IMR-90 (cell line): ENCODE results near the gene XIST. TPM values are rescaled to one million over a fixed set of nuclear protein-coding genes. Genes with fewer than 3 reads are reported as not detected.

ENCODE experiments used
- ATAC-seq: fragments of 200-7000 bp; cut with Tn5 transposase; 2 replicates; pipeline ENCODE4 v1.9.1; 2020; ENCODE audit warnings: low read depth, mild to moderate bottlenecking, moderate library complexity
- BruUV-seq: library from RNA; stranded (reverse); fragments of 400-500 nt; replicated peaks from 2 replicates; lab custom pipeline; 2021; lab: Mats Ljungman, UMichigan
- CTCF ChIA-PET: fragments of 300-600 bp; formaldehyde crosslinking; extraction: SDS; loops from one replicate; lab custom pipeline; 2021; ENCODE audit warnings: antibody characterized with exemption; lab: Yijun Ruan, JAX
- POLR2A ChIA-PET: fragments of 300-600 bp; sonication (Branson Sonifier 250); formaldehyde crosslinking; loops from one replicate; lab custom pipeline; 2022; ENCODE audit warnings: antibody characterized with exemption; ENCODE audit not compliant: unreplicated experiment; lab: Charles Lee
- DNase-seq: peaks from one replicate; pipeline ENCODE4 v3.0.0; 2013
- H2AFZ ChIP-seq: replicated peaks from 2 replicates; pipeline ENCODE3; 2013; ENCODE audit warnings: low read length, mild to moderate bottlenecking; ENCODE audit not compliant: poor library complexity
- H2AK5ac ChIP-seq: 2 replicates; pipeline ENCODE4 v1.6.1; 2013; ENCODE audit warnings: low read depth, low read length, inconsistent platforms
- H2AK9ac ChIP-seq: replicated peaks from 2 replicates; pipeline ENCODE3; 2013; ENCODE audit warnings: mild to moderate bottlenecking, low read depth, low read length, moderate library complexity; ENCODE audit not compliant: poor library complexity
- H2BK120ac ChIP-seq: 2 replicates; pipeline ENCODE4 v1.6.1; 2013; ENCODE audit warnings: low read depth, low read length, inconsistent platforms
- H2BK15ac ChIP-seq: 3 replicates; pipeline ENCODE4 v1.6.1; 2013; ENCODE audit warnings: low read depth, low read length, inconsistent platforms
- H2BK20ac ChIP-seq: 2 replicates; pipeline ENCODE4 v1.6.1; 2013; ENCODE audit warnings: low read depth, mild to moderate bottlenecking, inconsistent platforms, low read length, moderate library complexity
- H2BK5ac ChIP-seq: 2 replicates; pipeline ENCODE4 v1.6.1; 2013; ENCODE audit warnings: mild to moderate bottlenecking, low read depth, low read length, inconsistent platforms; ENCODE audit not compliant: poor library complexity, severe bottlenecking
- H3K14ac ChIP-seq: replicated peaks from 2 replicates; pipeline ENCODE4 v1.6.1; 2013; ENCODE audit warnings: low read depth, low read length, inconsistent platforms
- H3K18ac ChIP-seq: 2 replicates; pipeline ENCODE4 v1.6.1; 2013; ENCODE audit warnings: low read depth, low read length, control low read depth
- H3K23ac ChIP-seq: 2 replicates; pipeline ENCODE4 v1.6.1; 2013; ENCODE audit warnings: low read depth, low read length, inconsistent platforms
- H3K27ac ChIP-seq: 2 replicates; pipeline ENCODE4 v1.5.1; 2013; ENCODE audit warnings: mild to moderate bottlenecking, control low read depth, low read length; ENCODE audit not compliant: insufficient read depth
- H3K27me3 ChIP-seq: 2 replicates; pipeline ENCODE4 v1.6.1; 2013; ENCODE audit warnings: low read length; ENCODE audit not compliant: control insufficient read depth, insufficient read depth
- H3K36me3 ChIP-seq: 2 replicates; pipeline ENCODE4 v1.6.1; 2013; ENCODE audit warnings: low read length, mixed read lengths; ENCODE audit not compliant: control insufficient read depth, insufficient read depth
- H3K4ac ChIP-seq: 2 replicates; pipeline ENCODE4 v1.6.1; 2013; ENCODE audit warnings: low read depth, low read length, inconsistent platforms
- H3K4me1 ChIP-seq: 2 replicates; pipeline ENCODE4 v1.6.1; 2013; ENCODE audit warnings: low read length, mixed read lengths; ENCODE audit not compliant: control insufficient read depth, insufficient read depth
- H3K4me2 ChIP-seq: 2 replicates; pipeline ENCODE4 v1.6.1; 2013; ENCODE audit warnings: low read depth, mild to moderate bottlenecking, control low read depth, low read length, moderate library complexity
- H3K4me3 ChIP-seq: 2 replicates; pipeline ENCODE4 v1.5.1; 2013; ENCODE audit warnings: low read depth, mild to moderate bottlenecking, control low read depth, low read length, moderate library complexity; ENCODE audit not compliant: insufficient read depth
- H3K56ac ChIP-seq: 2 replicates; pipeline ENCODE4 v1.6.1; 2013; ENCODE audit warnings: low read length, inconsistent platforms; ENCODE audit not compliant: insufficient read depth; ENCODE audit errors: extremely low read depth
- H3K79me1 ChIP-seq, 2 experiments: 2 replicates each; pipeline ENCODE4 v1.6.1; 2013; ENCODE audit warnings: low read length in 2 of 2, inconsistent platforms in 1 of 2, low read depth in 1 of 2
- H3K9ac ChIP-seq: 2 replicates; pipeline ENCODE4 v1.6.1; 2013; ENCODE audit warnings: low read depth, low read length, control low read depth
- H3K9me1 ChIP-seq: 2 replicates; pipeline ENCODE4 v1.6.1; 2013; ENCODE audit warnings: low read length, inconsistent platforms; ENCODE audit not compliant: insufficient read depth
- H3K9me3 ChIP-seq: 2 replicates; pipeline ENCODE4 v1.6.1; 2013; ENCODE audit warnings: low read length; ENCODE audit not compliant: control insufficient read depth, insufficient read depth
- H4K20me1 ChIP-seq: 2 replicates; pipeline ENCODE4 v1.6.1; 2013; ENCODE audit warnings: low read length, inconsistent platforms; ENCODE audit not compliant: insufficient read depth
- H4K5ac ChIP-seq: 2 replicates; pipeline ENCODE4 v1.6.1; 2013; ENCODE audit warnings: mild to moderate bottlenecking, low read depth, low read length, control low read depth
- H4K8ac ChIP-seq, 2 experiments: 2 replicates each; pipeline ENCODE4 v1.6.1; 2013; ENCODE audit warnings: low read depth in 2 of 2, low read length in 2 of 2, control low read depth in 1 of 2, inconsistent platforms in 1 of 2
- H4K91ac ChIP-seq: 2 replicates; pipeline ENCODE4 v1.6.1; 2013; ENCODE audit warnings: low read depth, low read length, inconsistent platforms; ENCODE audit not compliant: insufficient read depth
- BHLHE40 ChIP-seq: fragments of 150-350 bp; IDR thresholded peaks from 2 replicates; pipeline ENCODE4 v1.6.1; 2016; ENCODE audit warnings: mild to moderate bottlenecking, low read depth, low read length
- FOS ChIP-seq: fragments of 150-350 bp; IDR thresholded peaks from 2 replicates; pipeline ENCODE4 v1.6.1; 2016; ENCODE audit warnings: low read depth, low read length
- MAZ ChIP-seq: IDR thresholded peaks from 2 replicates; pipeline ENCODE4 v1.6.1; 2012; ENCODE audit warnings: low read depth, mild to moderate bottlenecking, low read length, improper control_type of control experiment, moderate library complexity, borderline replicate concordance
- POLR2A ChIP-seq: IDR thresholded peaks from 2 replicates; pipeline ENCODE4 v1.6.1; 2012; ENCODE audit warnings: mild to moderate bottlenecking, low read depth, low read length
- RCOR1 ChIP-seq: IDR thresholded peaks from 2 replicates; pipeline ENCODE4 v1.6.1; 2012; ENCODE audit warnings: mild to moderate bottlenecking, low read length, improper control_type of control experiment; ENCODE audit not compliant: insufficient replicate concordance
- RFX5 ChIP-seq: IDR thresholded peaks from 2 replicates; pipeline ENCODE4 v1.8.0; 2012; ENCODE audit warnings: low read depth, mild to moderate bottlenecking, low read length, moderate library complexity
- WGBS, 2 experiments: methylation state at CpG; one replicate each; pipeline versions ENCODE4 v1.1.5 to v1.1.7; 2013; ENCODE audit warnings: missing lambda C conversion rate in 2 of 2; ENCODE audit not compliant: insufficient read length in 1 of 2; ENCODE audit errors: extremely low coverage in 2 of 2; 5-methylcytosine and 5-hydroxymethylcytosine counted together
- dilution Hi-C: fragments of 300-500 bp; cut with HindIII; formaldehyde crosslinking; loops from one replicate; pipeline ENCODE4 v1.14.3; 2018; ENCODE audit warnings: low sequenced_read_pairs; ENCODE audit not compliant: unreplicated experiment
- in situ Hi-C: fragments of 300-500 bp; cut with MboI; formaldehyde crosslinking; loops from 3 replicates; pipeline ENCODE4 v1.14.3; 2019; ENCODE audit warnings: low sequenced_read_pairs, inconsistent platforms, mixed read lengths
- intact Hi-C: fragments of 100-400 bp; cut with micrococcal nuclease; formaldehyde crosslinking; loops from 2 replicates; pipeline ENCODE4 v1.10.0; 2022
- microRNA-seq, 2 experiments: library from miRNA; stranded (forward) in 1 of 2; unstranded in 1 of 2; fragments of 10-50 nt in 1 of 2; fragments of <30 nt in 1 of 2; gene quantifications in 1 of 2; microRNA quantifications in 1 of 2; one replicate each; pipeline versions ENCODE3 to v1.1.0; 2013 to 2020; ENCODE audit not compliant: insufficient read depth in 1 of 2, insufficient read length in 1 of 2, unreplicated experiment in 1 of 2
- polyA plus RNA-seq, 3 experiments: library from polyadenylated mRNA; depleted of rRNA; stranded (reverse); fragments of >200 nt; gene quantifications; 2 replicates each; pipeline ENCODE4 v1.2.3, GENCODE V29; 2012; ENCODE audit warnings: low replicate concordance in 1 of 3
- small RNA-seq, 5 experiments: library from RNA; depleted of rRNA; stranded (forward); fragments of <200 nt; gene quantifications; one replicate each; pipeline ENCODE3, GENCODE V24; 2012
- total RNA-seq: library from RNA; depleted of rRNA; stranded (reverse); fragments of >200 nt; gene quantifications from 2 replicates; pipeline ENCODE4 v1.2.3, GENCODE V29; 2012
- TF ChIP-seq, protein P1 (sequence below): fragments of 150-350 bp; IDR thresholded peaks from 2 replicates; pipeline ENCODE4 v1.6.1; 2016; ENCODE audit warnings: low read depth, mild to moderate bottlenecking, low read length, moderate library complexity, borderline replicate concordance

XIST gene
- total and polyA plus RNA-seq, 2 of the 4 experiments (the other 2 are of a cell fraction), result 48.9 to 159 TPM

DNA sequence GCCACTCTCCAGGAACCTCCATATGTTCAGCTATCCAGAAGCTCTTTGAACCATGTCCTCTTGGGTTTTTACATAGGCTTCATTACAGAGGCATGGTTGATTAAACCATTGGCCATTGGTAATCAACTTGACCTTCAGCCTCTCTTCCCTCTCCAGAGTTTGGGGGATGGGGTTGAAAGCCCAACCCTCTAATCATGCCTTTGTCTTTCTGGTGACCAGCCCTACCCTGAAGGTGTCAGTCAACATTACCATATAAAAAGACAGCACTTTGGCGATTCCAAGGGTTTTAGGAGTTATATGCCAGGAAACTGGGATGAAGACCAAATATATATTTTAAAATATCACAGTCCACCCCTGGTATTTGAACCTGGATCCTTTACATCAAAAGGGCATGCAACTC is 67.0 kb downstream of the XIST start:
- no peak overlapping the region for H2BK120ac ChIP-seq
- POLR2A ChIA-PET, result no interaction called here
- H2AK9ac ChIP-seq, result no peak overlapping the region
- H2AFZ ChIP-seq, result no peak overlapping the region
- H3K36me3 ChIP-seq, result no peaks in the 10 kb centered on the region
- no peak overlapping the region for H3K27ac ChIP-seq
- no peak overlapping the region for H3K9ac ChIP-seq
- H4K8ac ChIP-seq, result no peak overlapping the region
- H3K4me3 ChIP-seq, result no peak overlapping the region
- H3K27me3 ChIP-seq, result peaks cover 3% of the 10 kb centered on the region; the same call in 1 of the 2 replicates
- CTCF ChIA-PET, result no interaction called here
- ATAC-seq (no peak), DNase-seq (no peak)
- dilution Hi-C loops (no loop called here), in situ Hi-C loops (no loop called here), intact Hi-C loops (no loop called here)
- no peak overlapping the region for H3K14ac ChIP-seq
- H4K91ac ChIP-seq, result no peak overlapping the region
- H3K79me1 ChIP-seq, result no peaks in the 10 kb centered on the region
- H4K5ac ChIP-seq, result no peak overlapping the region
- no peak overlapping the region for H2AK5ac ChIP-seq
- no peaks in the 10 kb centered on the region for H3K9me3 ChIP-seq
- H3K4me2 ChIP-seq, result no peak overlapping the region
- WGBS, 2 experiments, result no CpG with 5 or more reads among the region's 1 CpG
- no peak overlapping the region for H2BK20ac ChIP-seq
- no peaks in the 10 kb centered on the region for H3K9me1 ChIP-seq
- H4K20me1 ChIP-seq, result no peaks in the 10 kb centered on the region
- TF ChIP-seq FOS (no peak), BHLHE40 (no peak), RCOR1 (no peak), RFX5 (no peak), MAZ (no peak), POLR2A (no peak)
- TF ChIP-seq, protein P1, sequence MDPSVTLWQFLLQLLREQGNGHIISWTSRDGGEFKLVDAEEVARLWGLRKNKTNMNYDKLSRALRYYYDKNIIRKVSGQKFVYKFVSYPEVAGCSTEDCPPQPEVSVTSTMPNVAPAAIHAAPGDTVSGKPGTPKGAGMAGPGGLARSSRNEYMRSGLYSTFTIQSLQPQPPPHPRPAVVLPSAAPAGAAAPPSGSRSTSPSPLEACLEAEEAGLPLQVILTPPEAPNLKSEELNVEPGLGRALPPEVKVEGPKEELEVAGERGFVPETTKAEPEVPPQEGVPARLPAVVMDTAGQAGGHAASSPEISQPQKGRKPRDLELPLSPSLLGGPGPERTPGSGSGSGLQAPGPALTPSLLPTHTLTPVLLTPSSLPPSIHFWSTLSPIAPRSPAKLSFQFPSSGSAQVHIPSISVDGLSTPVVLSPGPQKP, result no peak
- no peak overlapping the region for H3K56ac ChIP-seq
- H3K18ac ChIP-seq, result no peak overlapping the region
- no TSS peak for BruUV-seq
- no peak overlapping the region for H2BK15ac ChIP-seq
- H2BK5ac ChIP-seq, result no peak overlapping the region
- H3K4ac ChIP-seq, result no peak overlapping the region
- H3K23ac ChIP-seq, result no peak overlapping the region
- no peaks in the 10 kb centered on the region for H3K4me1 ChIP-seq

Small RNA genes lying within 50 kb of the gene (microRNA-seq; reads per million reads assigned to microRNA genes)
- gene RF01880 (ENCODE audit: insufficient read depth, insufficient read length), result not detected

Small RNA genes lying within 50 kb of the gene (small RNA-seq; reads per million reads assigned to genes)
- gene RF01880, result 0 reads per million in 5 experiments
